HK-2 (cell line): ENCODE data around the gene FOXP4.

Experiments used
- DNase-seq: peaks from one replicate; pipeline ENCODE4 v3.0.0-alpha.2; 2018; ENCODE audit not compliant: unreplicated experiment

Gene FOXP4

GRCh38 chr6:41563060-41563776, 17.0 kb downstream of the FOXP4 start:
- no peak for DNase-seq

GRCh38 chr6:41564448-41565142, 18.4 kb downstream of the FOXP4 start:
- DNase-seq, result no peak

- no peak for DNase-seq
These were observed 19.5 kb downstream of the FOXP4 start for GRCh38 chr6:41565701-41566100.

- no peak for DNase-seq
These were observed 20.8 kb downstream of the FOXP4 start for GRCh38 chr6:41566961-41567360.

GRCh38 chr6:41567684-41568083, 21.5 kb downstream of the FOXP4 start:
- DNase-seq, result no peak

- no peak for DNase-seq
These were observed 22.0 kb downstream of the FOXP4 start for GRCh38 chr6:41568202-41568584.

- DNase-seq, result no peak
These were observed 22.6 kb downstream of the FOXP4 start for GRCh38 chr6:41568585-41569384.

- no peak for DNase-seq
These were observed 24.1 kb downstream of the FOXP4 start for GRCh38 chr6:41570259-41570615.

- no peak for DNase-seq
These were observed 25.0 kb downstream of the FOXP4 start for GRCh38 chr6:41571021-41571780.

GRCh38 chr6:41572613-41573012, 26.4 kb downstream of the FOXP4 start:
- no peak for DNase-seq

GRCh38 chr6:41573276-41573675, 27.1 kb downstream of the FOXP4 start:
- DNase-seq, result no peak

GRCh38 chr6:41573985-41574384, 27.8 kb downstream of the FOXP4 start:
- DNase-seq, result no peak

GRCh38 chr6:41575598-41575997, 29.4 kb downstream of the FOXP4 start:
- DNase-seq, result no peak

- DNase-seq, result no peak
These were observed 30.5 kb downstream of the FOXP4 start for GRCh38 chr6:41576667-41577066.

- DNase-seq, result peak; percentile 38
These were observed 31.4 kb downstream of the FOXP4 start for GRCh38 chr6:41577356-41578216.

GRCh38 chr6:41578217-41579087, 32.3 kb downstream of the FOXP4 start:
- DNase-seq, result peak; percentile 22

GRCh38 chr6:41579088-41579610, 33.0 kb downstream of the FOXP4 start:
- DNase-seq, result no peak

- DNase-seq, result no peak
These were observed 34.5 kb downstream of the FOXP4 start for GRCh38 chr6:41580690-41581089.

GRCh38 chr6:41581381-41581991, 35.3 kb downstream of the FOXP4 start:
- peak; percentile 91 for DNase-seq
